Esophagus (tissue), 2 donors: Measurements from ENCODE around the gene NR0B2. TPM values are rescaled to one million over a fixed set of nuclear protein-coding genes. Genes with fewer than 3 reads are reported as not detected.

Source experiments
- H3K27ac ChIP-seq, 2 donors: one replicate each; pipeline ENCODE4 v1.5.1; 2013; ENCODE audit warnings: low read depth in 2 of 2, mild to moderate bottlenecking in 2 of 2, inconsistent platforms in 1 of 2, low read length in 1 of 2, moderate library complexity in 1 of 2
- H3K27me3 ChIP-seq, 2 donors: one replicate each; pipeline ENCODE4 v1.6.1; 2013; ENCODE audit warnings: low read length in 2 of 2, control low read depth in 1 of 2, mild to moderate bottlenecking in 1 of 2; ENCODE audit not compliant: insufficient read depth in 2 of 2, control insufficient read depth in 1 of 2
- H3K36me3 ChIP-seq, 2 donors: one replicate each; pipeline ENCODE4 v1.6.1; 2013; ENCODE audit warnings: low read length in 1 of 2; ENCODE audit not compliant: control insufficient read depth in 2 of 2, insufficient read depth in 2 of 2
- H3K4me1 ChIP-seq, 2 donors: one replicate each; pipeline ENCODE4 v1.6.1; 2013; ENCODE audit warnings: low read length in 1 of 2; ENCODE audit not compliant: control insufficient read depth in 2 of 2, insufficient read depth in 2 of 2
- H3K4me3 ChIP-seq, 2 donors: one replicate each; pipeline ENCODE4 v1.5.1; 2013; ENCODE audit warnings: low read length in 2 of 2, mild to moderate bottlenecking in 2 of 2, low read depth in 1 of 2, moderate library complexity in 1 of 2
- H3K9me3 ChIP-seq, 2 donors: one replicate each; pipeline ENCODE4 v1.6.1; 2013; ENCODE audit warnings: mild to moderate bottlenecking in 2 of 2, low read depth in 1 of 2, low read length in 1 of 2, moderate library complexity in 1 of 2; ENCODE audit not compliant: control insufficient read depth in 2 of 2, insufficient read depth in 1 of 2
- WGBS, 2 donors: extraction: QIAGEN DNeasy Blood & Tissue Kit; methylation state at CpG; one replicate each; pipeline ENCODE4 v1.1.7; 2013; 5-methylcytosine and 5-hydroxymethylcytosine counted together
- polyA plus RNA-seq, 2 donors: library from polyadenylated mRNA; stranded (reverse); fragments of 200-250 nt; gene quantifications; one replicate each; pipeline ENCODE4 v1.2.3, GENCODE V29; 2013
- donor health status: healthy with polysubstance abuse.
- donor health status: Bipolar disorder and iron deficiency.

Gene NR0B2, protein sequence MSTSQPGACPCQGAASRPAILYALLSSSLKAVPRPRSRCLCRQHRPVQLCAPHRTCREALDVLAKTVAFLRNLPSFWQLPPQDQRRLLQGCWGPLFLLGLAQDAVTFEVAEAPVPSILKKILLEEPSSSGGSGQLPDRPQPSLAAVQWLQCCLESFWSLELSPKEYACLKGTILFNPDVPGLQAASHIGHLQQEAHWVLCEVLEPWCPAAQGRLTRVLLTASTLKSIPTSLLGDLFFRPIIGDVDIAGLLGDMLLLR
- polyA plus RNA-seq, result not detected

GRCh38 chr1:26913754-26914619, at the start of gene NR0B2:
NR0B2 (minus strand) TSS chr1:26913975; CDS start chr1:26913940, 35 bp downstream.
- H3K36me3 ChIP-seq, result no peaks in the 10 kb centered on the region
- no peak within 1 kb of the TSS for H3K27ac ChIP-seq

GRCh38 chr1:26961826-26962225, 48.1 kb upstream of the NR0B2 start:
- Histone ChIP-seq H3K27ac (no peak overlapping the region), H3K9me3 (no peaks in the 10 kb centered on the region), H3K27me3 (peaks cover 0 to 8% of the 10 kb centered on the region in 2 donors), H3K36me3 (no peaks in the 10 kb centered on the region), H3K4me3 (no peak overlapping the region), H3K4me1 (peaks cover 0 to 9% of the 10 kb centered on the region in 2 donors)
- WGBS, 2 donors, result 54 to 65% methylated on average over 3 of the region's 3 CpGs

More at GRCh38 chr1:26913754-26914619, at the start of gene NR0B2:
- Histone ChIP-seq H3K4me3 (no peak within 1 kb of the TSS), H3K4me1 (no peaks in the 10 kb centered on the region), H3K27me3 (no peaks in the 10 kb centered on the region), H3K9me3 (no peaks in the 10 kb centered on the region)
- 56 to 80% methylated on average over 13 to 16 of the region's 16 CpGs for WGBS, 2 donors

- peak overlapping the region; percentile 78 to 99 for H3K4me3 ChIP-seq
- H3K27me3 ChIP-seq, result peaks cover 0 to 8% of the 10 kb centered on the region in 2 donors
- H3K27ac ChIP-seq, result peak overlapping the region; percentile 59 to 82
- no peaks in the 10 kb centered on the region for H3K9me3 ChIP-seq
- H3K36me3 ChIP-seq, result no peaks in the 10 kb centered on the region
- 11 to 18% methylated on average over 3 of the region's 3 CpGs for WGBS, 2 donors
- peaks cover 0 to 9% of the 10 kb centered on the region in 2 donors for H3K4me1 ChIP-seq
Observed at GRCh38 chr1:26960625-26960966, 46.8 kb upstream of the NR0B2 start.

DNA sequence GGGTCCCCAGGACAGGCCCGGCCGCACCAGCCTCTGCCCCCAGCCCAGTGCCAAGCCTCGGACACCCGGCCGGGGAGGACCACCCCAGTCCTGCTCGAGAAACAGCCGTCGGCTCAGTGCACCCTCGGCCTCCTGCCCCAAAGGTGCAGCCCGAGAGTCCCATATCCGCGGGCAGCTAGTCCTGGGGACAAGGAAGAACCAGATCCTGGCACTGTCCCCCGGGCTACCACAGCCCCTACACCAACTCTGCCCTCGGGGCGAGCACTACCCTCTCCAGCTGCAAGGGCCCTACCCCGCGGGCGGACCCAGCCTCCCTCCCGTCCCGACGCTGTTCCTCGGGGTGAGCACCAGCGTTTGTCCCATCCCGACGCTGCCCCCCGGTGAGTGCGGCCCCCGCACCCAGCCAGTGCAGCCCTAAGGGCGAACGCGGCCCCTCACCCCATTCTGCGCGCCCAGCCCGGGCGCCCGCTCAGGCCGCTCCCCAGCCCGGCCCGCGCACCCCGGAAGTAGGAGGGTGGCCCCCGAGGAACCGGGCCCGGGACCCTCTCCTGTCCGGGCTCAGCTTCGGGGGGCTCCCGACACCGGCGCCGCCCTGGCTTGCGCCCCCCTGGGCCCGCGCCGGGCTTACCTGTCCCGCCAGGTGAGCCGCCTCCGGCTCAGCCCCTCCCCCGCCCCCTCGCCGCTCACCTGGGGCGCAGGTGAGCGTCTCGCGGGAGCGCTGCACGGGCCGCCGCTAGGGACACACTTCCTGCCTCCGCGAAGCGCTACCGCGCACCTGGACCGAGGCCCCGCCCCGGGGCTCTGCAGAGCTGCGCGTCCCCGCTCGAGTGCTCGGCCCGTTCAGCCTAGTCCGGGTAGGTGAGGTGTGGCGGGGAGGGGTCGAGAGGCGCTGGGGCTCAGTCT, 46.2 kb upstream of the NR0B2 start, which contains the start of gene KDF1:
Gene KDF1 (minus strand): TSS at position 747 of the 903 bp plus-strand sequence. CDS start 8,088 bp downstream, outside the sequence.
- 1% methylated on average over 60 to 86 of the region's 86 CpGs for WGBS, 2 donors
- Histone ChIP-seq H3K27ac (peak within 1 kb of the TSS; percentile 59 to 82), H3K4me1 (peaks cover 0 to 9% of the 10 kb centered on the region in 2 donors), H3K9me3 (no peaks in the 10 kb centered on the region), H3K4me3 (peak within 1 kb of the TSS; percentile 78 to 99), H3K36me3 (no peaks in the 10 kb centered on the region), H3K27me3 (peaks cover 0 to 8% of the 10 kb centered on the region in 2 donors)

GRCh38 chr1:26959270-26959669, 45.5 kb upstream of the NR0B2 start:
- H3K36me3 ChIP-seq, result no peaks in the 10 kb centered on the region
- no peak overlapping the region for H3K27ac ChIP-seq
- peak overlapping the region; percentile 78 to 99 for H3K4me3 ChIP-seq
- H3K4me1 ChIP-seq, result peaks cover 0 to 9% of the 10 kb centered on the region in 2 donors
- H3K27me3 ChIP-seq, result peaks cover 0 to 8% of the 10 kb centered on the region in 2 donors
- no peaks in the 10 kb centered on the region for H3K9me3 ChIP-seq
- WGBS, 2 donors, result 10 to 18% methylated on average over 13 of the region's 13 CpGs

GRCh38 chr1:26957306-26957705, 43.5 kb upstream of the NR0B2 start:
- H3K4me1 ChIP-seq, result peaks cover 0 to 9% of the 10 kb centered on the region in 2 donors
- no peak overlapping the region for H3K27ac ChIP-seq
- no peak overlapping the region for H3K4me3 ChIP-seq
- no peaks in the 10 kb centered on the region for H3K9me3 ChIP-seq
- peaks cover 0 to 8% of the 10 kb centered on the region in 2 donors for H3K27me3 ChIP-seq
- H3K36me3 ChIP-seq, result no peaks in the 10 kb centered on the region
- WGBS, 2 donors, result 90 to 93% methylated on average over 3 of the region's 3 CpGs

GRCh38 chr1:26956321-26956720, 42.5 kb upstream of the NR0B2 start:
- H3K4me3 ChIP-seq, result no peak overlapping the region
- peaks cover 0 to 9% of the 10 kb centered on the region in 2 donors for H3K4me1 ChIP-seq
- peaks cover 0 to 3% of the 10 kb centered on the region in 2 donors for H3K36me3 ChIP-seq
- WGBS, 2 donors, result 84 to 88% methylated on average over 3 of the region's 3 CpGs
- peaks cover 0 to 8% of the 10 kb centered on the region in 2 donors for H3K27me3 ChIP-seq
- H3K9me3 ChIP-seq, result no peaks in the 10 kb centered on the region
- no peak overlapping the region for H3K27ac ChIP-seq

GRCh38 chr1:26953374-26953773, 39.6 kb upstream of the NR0B2 start:
- peaks cover 0 to 3% of the 10 kb centered on the region in 2 donors for H3K36me3 ChIP-seq
- H3K27ac ChIP-seq, result no peak overlapping the region
- H3K4me1 ChIP-seq, result no peaks in the 10 kb centered on the region
- H3K9me3 ChIP-seq, result no peaks in the 10 kb centered on the region
- H3K27me3 ChIP-seq, result peaks cover 0 to 2% of the 10 kb centered on the region in 2 donors
- 95 to 96% methylated on average over 5 of the region's 5 CpGs for WGBS, 2 donors
- no peak overlapping the region for H3K4me3 ChIP-seq
